HCT116 (cell line): ENCODE measurements around the gene ARHGEF3. TPM values are rescaled to one million over a fixed set of nuclear protein-coding genes. Genes with fewer than 3 reads are reported as not detected.
A peak's percentile ranks its signal among the peaks of the same experiment; 100 is the strongest.
"Not testable (repeated sequence)": the region's sequence is repeated elsewhere in the genome, so short reads cannot be mapped to it uniquely, and the experiment has no call there.

Experiments used
- ATAC-seq: fragments of 200-7000 bp; cut with Tn5 transposase; 2 replicates; pipeline ENCODE4 v1.9.1; 2020; ENCODE audit warnings: mild to moderate bottlenecking, moderate library complexity
- BruUV-seq: library from RNA; stranded (reverse); fragments of 400-500 nt; replicated peaks from 2 replicates; lab custom pipeline; 2021; lab: Mats Ljungman, UMichigan
- CTCF ChIA-PET: fragments of 300-600 bp; sonication (Branson Sonifier 250); formaldehyde crosslinking; loops from one replicate; lab custom pipeline; 2021; ENCODE audit warnings: antibody characterized with exemption; lab: Charles Lee
- POLR2A ChIA-PET: fragments of 300-600, 350-600 bp; sonication (Branson Sonifier 250); formaldehyde crosslinking; loops from one replicate; lab custom pipeline; 2021; ENCODE audit warnings: antibody characterized with exemption; lab: Charles Lee
- RAD21 ChIA-PET, 2 experiments: fragments of 300-600 bp; sonication (Branson Sonifier 250); formaldehyde crosslinking; loops; one replicate each; lab custom pipeline; 2023; ENCODE audit warnings: low total read pairs in 2 of 2; ENCODE audit not compliant: uncharacterized antibody in 2 of 2, unreplicated experiment in 2 of 2, low non-redundant PET in 1 of 2; lab: Charles Lee
- DNase-seq: peaks from one replicate; pipeline ENCODE4 v3.0.0-alpha.2; 2010; ENCODE audit warnings: low read depth, low spot score
- H2AFZ ChIP-seq: fragments of 200-600 bp; shearing (Covaris generic), sonication (generic); 2 replicates; pipeline ENCODE4 v1.6.1; 2017; ENCODE audit warnings: low read depth, mixed run types, mixed read lengths, antibody characterized with exemption, low read length; ENCODE audit not compliant: poor library complexity, severe bottlenecking
- H3K27ac ChIP-seq: 2 replicates; pipeline ENCODE4 v1.5.1; 2012; ENCODE audit warnings: low read depth, low read length
- H3K27me3 ChIP-seq: fragments of 200-600 bp; sonication (generic); 2 replicates; pipeline ENCODE4 v1.6.1; 2016; ENCODE audit warnings: mixed run types, low read length, mixed read lengths; ENCODE audit not compliant: insufficient read depth
- H3K36me3 ChIP-seq, 2 experiments: fragments of 200-500 bp in 1 of 2; fragments of 200-600 bp in 1 of 2; sonication (Bioruptor generic) in 1 of 2; sonication (generic) in 1 of 2; 2 replicates each; pipeline versions ENCODE4 v1.5.1 to v1.6.1; 2014 to 2016; ENCODE audit warnings: low read length in 2 of 2, inconsistent platforms in 1 of 2, mixed read lengths in 1 of 2, mixed run types in 1 of 2; ENCODE audit not compliant: insufficient read depth in 2 of 2, control insufficient read depth in 1 of 2
- H3K4me1 ChIP-seq, 2 experiments: fragments of 200-600 bp in 1 of 2; sonication (generic) in 1 of 2; 2 replicates each; pipeline versions ENCODE4 v1.5.1 to v1.6.1; 2012 to 2017; ENCODE audit warnings: low read length in 2 of 2, inconsistent platforms in 1 of 2, mild to moderate bottlenecking in 1 of 2, mixed read lengths in 1 of 2, mixed run types in 1 of 2, moderate library complexity in 1 of 2; ENCODE audit not compliant: insufficient read depth in 2 of 2, control insufficient read depth in 1 of 2
- H3K4me2 ChIP-seq: fragments of 200-600 bp; sonication (generic); 2 replicates; pipeline ENCODE4 v1.6.1; 2017; ENCODE audit warnings: mixed run types, low read length, mixed read lengths
- H3K4me3 ChIP-seq, 2 experiments: fragments of 200-600 bp in 1 of 2; sonication (generic) in 1 of 2; replicated peaks in 1 of 2; 2 replicates each; pipeline ENCODE4 v1.5.1; 2011 to 2016; ENCODE audit warnings: low read length in 2 of 2, control low read depth in 1 of 2, low read depth in 1 of 2, mild to moderate bottlenecking in 1 of 2, mixed read lengths in 1 of 2, mixed run types in 1 of 2
- H3K79me2 ChIP-seq: fragments of 200-600 bp; sonication (generic); 2 replicates; pipeline ENCODE4 v1.6.1; 2017; ENCODE audit warnings: mild to moderate bottlenecking, mixed run types, low read length, moderate library complexity, mixed read lengths; ENCODE audit not compliant: insufficient read depth
- H3K9ac ChIP-seq: fragments of 200-600 bp; sonication (generic); 2 replicates; pipeline ENCODE4 v1.6.1; 2016; ENCODE audit warnings: low read length, mixed read lengths
- H3K9me2 ChIP-seq: fragments of 200-600 bp; sonication (generic), shearing (Covaris generic); 2 replicates; pipeline ENCODE4 v1.6.1; 2017; ENCODE audit warnings: mixed run types, mild to moderate bottlenecking, moderate library complexity; ENCODE audit not compliant: insufficient read depth
- H3K9me3 ChIP-seq, 2 experiments: fragments of 200-500 bp in 1 of 2; fragments of 200-600 bp in 1 of 2; sonication (Bioruptor generic) in 1 of 2; sonication (generic) in 1 of 2; 2 replicates each; pipeline ENCODE4 v1.6.1; 2014 to 2017; ENCODE audit warnings: low read length in 2 of 2, mixed read lengths in 2 of 2, inconsistent platforms in 1 of 2, low read depth in 1 of 2, mild to moderate bottlenecking in 1 of 2, mixed run types in 1 of 2, moderate library complexity in 1 of 2; ENCODE audit not compliant: control insufficient read depth in 1 of 2, insufficient read depth in 1 of 2
- H4K20me1 ChIP-seq: fragments of 200-600 bp; sonication (generic), shearing (Covaris generic); 2 replicates; pipeline ENCODE4 v1.6.1; 2017; ENCODE audit warnings: mixed run types, mild to moderate bottlenecking, moderate library complexity; ENCODE audit not compliant: insufficient read depth
- CBX3 ChIP-seq: IDR thresholded peaks from 2 replicates; pipeline ENCODE4 v1.6.1; 2012; ENCODE audit warnings: low read depth
- CEBPB ChIP-seq: IDR thresholded peaks from 2 replicates; pipeline ENCODE4 v1.6.1; 2012; ENCODE audit warnings: low read depth
- EGR1 ChIP-seq: IDR thresholded peaks from 2 replicates; pipeline ENCODE4 v1.6.1; 2012; ENCODE audit warnings: low read depth
- FOSL1 ChIP-seq: IDR thresholded peaks from 2 replicates; pipeline ENCODE4 v1.6.1; 2012; ENCODE audit warnings: low read depth
- JUND ChIP-seq: IDR thresholded peaks from 2 replicates; pipeline ENCODE4 v1.6.1; 2012
- POLR2AphosphoS5 ChIP-seq: IDR thresholded peaks from 2 replicates; pipeline ENCODE4 v1.6.1; 2011; ENCODE audit warnings: mild to moderate bottlenecking, low read depth, low read length, moderate library complexity
- RAD21 ChIP-seq: IDR thresholded peaks from 2 replicates; pipeline ENCODE4 v1.6.1; 2012; ENCODE audit warnings: low read depth, mild to moderate bottlenecking
- SP1 ChIP-seq: IDR thresholded peaks from 2 replicates; pipeline ENCODE4 v1.6.1; 2012; ENCODE audit warnings: low read depth
- YY1 ChIP-seq: IDR thresholded peaks from 2 replicates; pipeline ENCODE4 v1.6.1; 2011; ENCODE audit warnings: low read length, low read depth, moderate library complexity, mild to moderate bottlenecking; ENCODE audit not compliant: insufficient replicate concordance; ENCODE audit errors: extremely low read depth
- ZFX ChIP-seq: fragments of 450-650 bp; IDR thresholded peaks from 2 replicates; pipeline ENCODE4 v1.6.1; 2017
- intact Hi-C: fragments of 100-400 bp; cut with micrococcal nuclease; formaldehyde crosslinking; loops from 2 replicates; pipeline ENCODE4 v1.10.0; 2022
- total RNA-seq: library from RNA; stranded (reverse); gene quantifications from one replicate; pipeline ENCODE4 v1.2.1, GENCODE V29; 2021; ENCODE audit not compliant: unreplicated experiment
- TF ChIP-seq, protein P1 (sequence below): IDR thresholded peaks from 2 replicates; pipeline ENCODE4 v1.6.1; 2012

Gene ARHGEF3
- total RNA-seq, 1 experiment from 2014 or later = 18.1 TPM

- BruUV-seq = no TSS peak
- Histone ChIP-seq H3K79me2 (no peaks in the 10 kb centered on the region), H3K9me3 (no peaks in the 10 kb centered on the region), H3K9ac (peak overlapping the region; percentile 2), H3K4me3 (peak overlapping the region in 1 of 2 experiments; percentile 8; a peak in 1 of 4 replicates), H3K9me2 (no peaks in the 10 kb centered on the region), H3K4me2 (peak overlapping the region; percentile 73), H3K36me3 (no peaks in the 10 kb centered on the region), H4K20me1 (no peaks in the 10 kb centered on the region), H3K27ac (peak overlapping the region; percentile 47; the same call in 1 of the 2 replicates), H3K4me1 (peaks cover 11 to 15% of the 10 kb centered on the region in 2 experiments), H3K27me3 (no peaks in the 10 kb centered on the region), H2AFZ (no peak overlapping the region)
- ChIA-PET POLR2A (no interaction called here), RAD21 (interaction anchor here (0.7 to 0.9 kb wide), 2 partner anchors 23 to 228 kb away, joined by 3 to 4 read pairs; no protein-coding TSS in a partner anchor), CTCF (no interaction called here)
- intact Hi-C loops = no loop called here
- peak; percentile 79 for TF ChIP-seq SP1
- TF ChIP-seq, protein P1, sequence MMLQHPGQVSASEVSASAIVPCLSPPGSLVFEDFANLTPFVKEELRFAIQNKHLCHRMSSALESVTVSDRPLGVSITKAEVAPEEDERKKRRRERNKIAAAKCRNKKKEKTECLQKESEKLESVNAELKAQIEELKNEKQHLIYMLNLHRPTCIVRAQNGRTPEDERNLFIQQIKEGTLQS = no peak
- no peak for TF ChIP-seq YY1
- peak; percentile 81; the same call in 1 of the 2 replicates for TF ChIP-seq CBX3
- no peak for TF ChIP-seq ZFX
- peak; percentile 77 for TF ChIP-seq FOSL1
- 0 out of 2 replicates have a peak, but pooled peaks have one; percentile 3 for TF ChIP-seq RAD21
- no peak for TF ChIP-seq EGR1
- peak; percentile 87 for TF ChIP-seq CEBPB
- TF ChIP-seq JUND = peak; percentile 74
- TF ChIP-seq POLR2AphosphoS5 = 0 out of 2 replicates have a peak, but pooled peaks have one; percentile 23
- ATAC-seq (peak; percentile 86), DNase-seq (peak; percentile 66)
Observed at GRCh38 chr3:56758539-56758981, 43.2 kb downstream of the ARHGEF3 start.

GRCh38 chr3:56758042-56758441, 43.7 kb downstream of the ARHGEF3 start:
- H3K4me2 ChIP-seq, CTCF ChIA-PET: not testable (repeated sequence)

More at GRCh38 chr3:56758042-56758441, 43.7 kb downstream of the ARHGEF3 start:
- H3K27me3 ChIP-seq, BruUV-seq, H2AFZ ChIP-seq, ATAC-seq, H3K9ac ChIP-seq, H4K20me1 ChIP-seq, H3K4me3 ChIP-seq, H3K9me2 ChIP-seq, intact Hi-C loops, H3K36me3 ChIP-seq, H3K79me2 ChIP-seq, DNase-seq, H3K9me3 ChIP-seq, POLR2A ChIA-PET: not testable (repeated sequence)
- Histone ChIP-seq H3K4me1 (peaks cover 11 to 15% of the 10 kb centered on the region in 2 experiments), H3K27ac (peak overlapping the region; percentile 47; the same call in 1 of the 2 replicates)
- RAD21 ChIA-PET = interaction anchor here in 1 of 2 experiments (0.9 kb wide), 1 partner anchor 229 kb away, joined by 4 read pairs; no protein-coding TSS in a partner anchor
